Hematopoietic multipotent progenitor cell (in vitro differentiated cells): ENCODE results near the gene CROCC2. TPM values are rescaled to one million over a fixed set of nuclear protein-coding genes. Genes with fewer than 3 reads are reported as not detected.

Source experiments
- DNase-seq, 3 donors: peaks; one replicate each; pipeline ENCODE4 v3.0.0-alpha.2; 2011 to 2015; ENCODE audit warnings: low read depth in 2 of 3, low spot score in 2 of 3
- total RNA-seq: library from RNA; depleted of rRNA; stranded (reverse); fragments of >200 nt; gene quantifications from one replicate; pipeline ENCODE4 v1.2.3, GENCODE V29; 2012

CROCC2 gene
- total RNA-seq, 1 donor = not detected

GRCh38 chr2:240891492-240892340, 14.4 kb upstream of the CROCC2 start:
- no peak for DNase-seq

- DNase-seq = no peak
Measured at GRCh38 chr2:240892356-240892755, 13.8 kb upstream of the CROCC2 start.

GRCh38 chr2:240892925-240893324, 13.2 kb upstream of the CROCC2 start:
- DNase-seq = no peak

GRCh38 chr2:240893363-240893844, 12.7 kb upstream of the CROCC2 start:
- DNase-seq = peak in 2 of 3 donors; percentile 29 to 76

DNA sequence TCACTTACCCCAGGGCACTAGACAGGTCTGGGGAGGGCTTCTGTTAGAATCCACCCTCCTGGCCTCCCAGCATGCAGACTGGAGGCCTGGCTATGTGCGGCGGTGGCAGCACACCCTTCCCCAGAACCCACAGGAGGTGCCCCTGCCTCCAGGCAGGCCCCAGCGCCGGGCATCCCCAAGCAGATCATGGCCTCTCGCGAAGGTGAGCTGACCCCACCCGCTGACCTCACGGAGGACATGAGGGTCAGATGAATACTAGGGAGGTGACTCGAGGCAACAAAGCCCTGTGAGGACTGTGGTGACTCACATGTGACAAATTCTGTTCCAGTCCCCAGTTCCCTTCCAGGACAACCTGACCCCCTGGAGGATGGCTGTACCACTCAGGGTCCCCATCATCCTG, 12.1 kb upstream of the CROCC2 start:
- no peak for DNase-seq

- no peak for DNase-seq
Measured at GRCh38 chr2:240894836-240895558, 11.1 kb upstream of the CROCC2 start.

DNA sequence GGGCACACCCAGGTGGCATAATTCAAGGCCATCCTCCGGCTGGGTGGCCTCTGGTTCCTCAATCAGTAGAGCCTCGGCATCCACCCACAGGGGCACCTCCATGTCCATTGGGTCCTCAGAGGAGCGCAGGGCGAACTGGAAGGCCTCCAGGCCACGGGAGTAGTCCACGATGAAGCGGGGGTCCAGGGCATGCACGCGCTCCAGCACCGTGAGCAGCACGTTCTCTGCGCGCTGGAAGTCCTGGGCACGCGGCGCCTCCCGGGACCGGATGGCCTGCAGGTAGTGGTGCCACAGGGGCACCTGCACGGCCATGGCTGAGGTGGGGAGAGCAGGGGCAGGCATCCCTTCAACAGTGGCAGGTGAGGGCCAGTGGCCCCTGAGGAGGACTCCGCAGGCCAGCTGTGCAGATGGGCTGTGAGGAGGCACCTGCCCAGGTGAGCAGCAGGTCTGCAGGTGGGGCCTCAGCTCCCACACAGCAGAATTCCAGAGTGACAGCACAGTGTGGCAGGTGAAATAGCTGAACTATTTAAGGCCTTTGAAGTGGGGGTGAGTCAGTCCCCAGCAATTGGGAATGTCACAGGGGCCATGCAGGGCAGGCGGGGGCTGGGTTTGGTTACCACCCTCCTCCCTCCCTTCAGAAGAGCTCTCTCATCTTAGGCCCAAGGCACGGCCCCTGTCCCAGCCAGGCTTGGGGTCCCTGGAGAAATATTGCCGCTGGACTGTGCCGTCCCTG, 10.3 kb upstream of the CROCC2 start, which contains the start of gene MAB21L4:
TSS of gene MAB21L4 (minus strand) at position 501 of the 733 bp plus-strand sequence. CDS start at position 342, 159 bp downstream.
- DNase-seq = no peak

DNA sequence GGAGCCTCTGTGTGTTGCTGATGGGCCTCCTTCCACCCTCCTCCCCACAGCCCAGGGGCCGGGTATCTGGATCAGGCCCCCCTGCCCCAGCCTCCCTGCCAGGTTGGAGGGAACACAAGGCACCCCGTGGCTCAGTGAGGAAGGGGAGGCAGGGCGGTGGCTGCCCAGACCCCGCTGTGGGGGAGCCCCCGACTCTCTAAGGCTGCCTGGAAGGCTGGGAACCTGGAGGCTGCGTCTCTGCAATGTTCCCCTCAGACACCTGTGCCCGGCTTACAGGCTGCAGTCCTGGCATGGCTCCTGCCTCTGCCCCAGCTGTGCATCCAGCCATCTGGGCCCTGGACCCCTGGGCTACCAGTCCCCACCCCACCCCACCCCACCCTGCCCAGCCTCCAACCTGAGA, 9.7 kb upstream of the CROCC2 start:
- no peak for DNase-seq

GRCh38 chr2:240896871-240897692, 9.1 kb upstream of the CROCC2 start:
- DNase-seq = no peak

DNA sequence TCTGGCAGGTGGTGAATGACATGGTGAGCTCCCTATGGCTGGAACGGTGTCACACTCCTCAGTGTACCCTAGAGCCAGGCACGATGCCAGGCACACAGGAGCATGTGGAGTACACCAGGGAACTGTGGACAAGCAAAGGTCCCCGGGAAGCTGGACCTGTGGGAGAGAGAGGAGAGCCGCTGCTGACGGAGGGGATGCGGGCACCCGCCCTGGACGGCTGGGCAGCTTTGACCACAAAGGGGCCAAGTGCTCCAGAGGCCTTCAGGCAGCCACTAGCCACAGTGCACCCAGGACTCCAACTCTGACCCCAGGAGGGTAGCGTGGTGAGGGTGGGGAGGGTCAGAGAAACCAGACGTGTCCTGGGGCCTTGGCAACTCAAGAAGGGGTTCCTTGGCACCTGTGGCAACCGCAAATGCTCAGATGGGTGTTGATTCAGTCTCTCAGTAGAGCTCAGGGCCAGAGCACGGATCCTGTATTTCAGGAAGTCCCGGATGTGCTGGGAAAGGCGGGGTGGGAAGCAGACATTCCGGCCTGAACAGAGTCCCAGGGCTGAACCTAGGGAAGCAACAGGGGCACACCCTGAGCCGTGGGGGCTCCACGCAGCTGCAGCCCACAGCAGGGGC, 7.9 kb upstream of the CROCC2 start:
- DNase-seq = no peak

DNA sequence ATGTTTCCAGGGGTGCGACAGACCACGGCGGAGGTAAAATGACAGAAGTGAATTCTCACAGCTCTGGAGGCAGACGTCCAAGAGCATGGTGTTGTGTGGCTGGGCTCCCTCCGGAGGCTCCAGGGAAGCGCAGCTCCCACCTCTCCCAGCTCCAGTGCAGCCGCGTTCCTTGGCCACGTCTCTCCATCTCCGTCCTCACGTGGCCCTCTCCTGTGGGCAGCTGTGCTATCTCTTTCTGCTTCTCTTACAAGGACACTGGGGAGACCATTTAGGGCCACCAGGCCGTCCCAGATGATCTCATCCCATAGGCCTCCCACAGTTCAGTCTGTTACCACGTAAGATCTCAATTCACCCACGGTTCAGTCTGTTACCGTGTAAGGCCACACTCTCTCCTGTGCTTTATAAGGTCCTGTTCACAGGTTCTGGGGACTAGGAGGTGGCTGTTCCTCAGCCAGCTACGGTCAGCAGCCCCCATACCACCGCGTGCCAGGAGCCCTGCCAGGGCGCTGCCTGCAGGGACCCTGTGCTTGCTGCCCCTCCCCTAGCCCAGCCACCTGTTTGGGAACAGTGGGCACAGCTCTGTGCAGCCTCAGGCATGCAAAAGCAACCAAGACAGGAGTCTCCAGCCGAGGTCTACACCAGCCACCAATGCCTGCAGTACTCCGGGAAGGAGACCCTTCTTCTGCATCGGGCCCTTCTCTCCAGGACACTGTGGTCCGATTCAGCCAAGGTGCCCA, 7.2 kb upstream of the CROCC2 start:
- no peak for DNase-seq

GRCh38 chr2:240899468-240899865, 6.7 kb upstream of the CROCC2 start:
- DNase-seq = no peak

DNA sequence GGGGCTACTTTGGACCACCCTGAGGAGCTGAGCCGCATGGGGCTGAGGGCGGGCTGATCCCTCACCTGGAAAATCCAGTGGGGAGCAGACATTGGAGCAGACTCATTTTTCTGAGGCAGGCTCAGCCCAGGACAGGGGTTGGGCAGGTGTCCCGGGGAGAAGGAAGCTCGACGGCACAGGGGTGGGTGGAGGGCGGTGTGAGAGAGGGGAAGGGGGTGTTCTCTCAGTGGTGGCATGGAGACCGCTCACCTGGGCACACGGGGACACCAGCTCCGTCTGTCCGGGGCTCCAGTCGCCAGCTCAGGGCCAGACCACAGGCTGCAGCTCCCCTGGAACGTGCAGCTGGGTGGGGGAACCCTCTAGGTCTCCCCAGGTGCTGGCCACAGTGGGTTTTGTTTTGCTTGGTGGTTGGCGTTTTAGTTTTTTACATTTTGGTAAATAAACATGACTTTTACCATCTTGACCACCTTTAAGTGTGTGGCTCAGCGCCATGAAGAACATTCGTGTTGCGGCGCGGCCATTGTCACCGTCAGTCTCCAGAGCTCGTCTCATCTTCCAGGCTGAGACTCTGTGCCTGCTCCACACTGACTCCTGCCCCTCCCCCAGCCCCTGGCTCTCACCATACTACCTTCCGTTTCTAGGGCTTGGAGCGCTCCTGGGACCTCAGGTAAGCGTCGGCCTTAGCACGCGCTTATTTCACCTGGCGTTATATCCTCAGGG, 5.8 kb upstream of the CROCC2 start:
- DNase-seq = no peak

GRCh38 chr2:240901986-240902614, 4.0 kb upstream of the CROCC2 start:
- no peak for DNase-seq

DNA sequence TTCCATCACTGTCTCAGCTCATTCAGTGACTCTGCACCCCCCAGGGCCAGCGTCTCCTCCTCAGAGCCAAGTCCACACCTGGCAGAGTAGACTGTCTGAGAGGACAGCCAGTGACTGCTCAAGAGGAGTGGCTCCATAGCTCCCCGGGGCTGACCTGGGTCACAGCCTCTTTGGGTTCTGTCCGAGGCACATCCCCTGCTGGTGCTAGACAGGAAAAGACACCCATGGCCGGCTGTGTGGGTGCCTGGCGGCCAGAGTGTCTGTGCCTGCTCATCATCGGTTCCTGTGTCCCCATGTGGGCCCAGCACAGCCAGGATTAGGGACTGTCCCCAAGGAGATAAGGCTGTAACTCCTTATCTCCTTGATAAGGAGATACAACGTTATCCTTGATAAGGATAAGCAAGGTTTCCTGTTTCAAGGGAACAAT, 3.5 kb upstream of the CROCC2 start:
- DNase-seq = no peak

- DNase-seq = no peak
Measured at GRCh38 chr2:240903191-240904060, 2.7 kb upstream of the CROCC2 start.
